ENCODE data around the gene SIGLEC10. TPM values are rescaled to one million over a fixed set of nuclear protein-coding genes. Genes with fewer than 3 reads are reported as not detected.
"Not testable (repeated sequence)": the region's sequence is repeated elsewhere in the genome, so short reads cannot be mapped to it uniquely, and the experiment has no call there.

Gene SIGLEC10
- total RNA-seq, 4 donors from 2014 or later, result 0.87 to 1.3 (median 0.98) TPM; not detected in 1

- peaks cover 0 to 12% (median 10%) of the 10 kb centered on the region in 3 donors for H3K27me3 ChIP-seq
- H3K27ac ChIP-seq, result no peak overlapping the region
- in situ Hi-C loops (cut with MboI; ENCODE audit: low sequenced_read_pairs in 4 of 4), result no loop called here
- no peak for DNase-seq
- no peaks in the 10 kb centered on the region for H3K4me1 ChIP-seq
- H3K36me3 ChIP-seq, result no peaks in the 10 kb centered on the region
- intact Hi-C loops (cut with DNase I; ENCODE audit: low total_unique reads), result no loop called here
- no peaks in the 10 kb centered on the region for H3K9me3 ChIP-seq
- TF ChIP-seq CTCF (IDR thresholded peaks at IDR 0.05 in 4 of 5, conservative IDR thresholded peaks at IDR 0.05 in 1 of 5) (no peak), POLR2A (IDR thresholded peaks at IDR 0.05) (no peak)
- H3K4me3 ChIP-seq, result no peak overlapping the region
- no peak for ATAC-seq
Observed at GRCh38 chr19:51418707-51419106, 1.3 kb upstream of the SIGLEC10 start.

- H3K27ac ChIP-seq, result no peak overlapping the region
- intact Hi-C loops (cut with DNase I; ENCODE audit: low total_unique reads), result no loop called here
Observed at GRCh38 chr19:51417810-51418157, 342 bp upstream of the SIGLEC10 start.

GRCh38 chr19:51416422-51416821, 1.0 kb downstream of the SIGLEC10 start:
- H3K9me3 ChIP-seq; H3K36me3 ChIP-seq; H3K27me3 ChIP-seq; DNase-seq; in situ Hi-C loops (cut with MboI; ENCODE audit: low sequenced_read_pairs in 4 of 4); ATAC-seq; H3K4me3 ChIP-seq; H3K4me1 ChIP-seq; H3K27ac ChIP-seq; intact Hi-C loops (cut with DNase I; ENCODE audit: low total_unique reads): not testable (repeated sequence)

More at GRCh38 chr19:51417810-51418157, 342 bp upstream of the SIGLEC10 start:
- peaks cover 0 to 12% (median 10%) of the 10 kb centered on the region in 3 donors for H3K27me3 ChIP-seq
- no peak for DNase-seq
- in situ Hi-C loops (cut with MboI; ENCODE audit: low sequenced_read_pairs in 4 of 4), result no loop called here
- no peaks in the 10 kb centered on the region for H3K4me1 ChIP-seq
- no peaks in the 10 kb centered on the region for H3K9me3 ChIP-seq
- H3K4me3 ChIP-seq, result no peak overlapping the region
- ATAC-seq, result no peak
- no peaks in the 10 kb centered on the region for H3K36me3 ChIP-seq
- TF ChIP-seq CTCF (IDR thresholded peaks at IDR 0.05 in 4 of 5, conservative IDR thresholded peaks at IDR 0.05 in 1 of 5) (no peak), POLR2A (IDR thresholded peaks at IDR 0.05) (no peak)

- TF ChIP-seq POLR2A (IDR thresholded peaks at IDR 0.05) (no peak), CTCF (IDR thresholded peaks at IDR 0.05 in 4 of 5, conservative IDR thresholded peaks at IDR 0.05 in 1 of 5) (no peak)
- intact Hi-C loops (cut with DNase I; ENCODE audit: low total_unique reads), result no loop called here
- no peaks in the 10 kb centered on the region for H3K36me3 ChIP-seq
- ATAC-seq, result no peak
- no peak for DNase-seq
- H3K4me1 ChIP-seq, result no peaks in the 10 kb centered on the region
- no peaks in the 10 kb centered on the region for H3K27me3 ChIP-seq
- no peak overlapping the region for H3K4me3 ChIP-seq
- in situ Hi-C loops (cut with MboI; ENCODE audit: low sequenced_read_pairs in 4 of 4), result no loop called here
- H3K9me3 ChIP-seq, result no peaks in the 10 kb centered on the region
- H3K27ac ChIP-seq, result no peak overlapping the region
Observed at GRCh38 chr19:51415187-51415586, 2.3 kb downstream of the SIGLEC10 start.

GRCh38 chr19:51410950-51411748, 6.3 kb downstream of the SIGLEC10 start:
- H3K27ac ChIP-seq, result no peak overlapping the region
- no peaks in the 10 kb centered on the region for H3K27me3 ChIP-seq
- TF ChIP-seq CTCF (IDR thresholded peaks at IDR 0.05 in 4 of 5, conservative IDR thresholded peaks at IDR 0.05 in 1 of 5), result no peak
- no peak for TF ChIP-seq POLR2A (IDR thresholded peaks at IDR 0.05)
- no peak overlapping the region for H3K4me3 ChIP-seq
- H3K36me3 ChIP-seq, result no peaks in the 10 kb centered on the region
- ATAC-seq, result no peak
- H3K4me1 ChIP-seq, result no peaks in the 10 kb centered on the region
- H3K9me3 ChIP-seq, result no peaks in the 10 kb centered on the region
- in situ Hi-C loops (cut with MboI; ENCODE audit: low sequenced_read_pairs in 4 of 4) (no loop called here), intact Hi-C loops (cut with DNase I; ENCODE audit: low total_unique reads) (no loop called here)
- no peak for DNase-seq

All from gastrocnemius medialis (tissue), 4 donors.